Suprapubic skin (tissue), 4 donors: Measurements from ENCODE around the gene LRP1B. TPM values are rescaled to one million over a fixed set of nuclear protein-coding genes. Genes with fewer than 3 reads are reported as not detected.

Source experiments
- DNase-seq, 2 donors: peaks; one replicate each; pipeline ENCODE4 v3.0.0-alpha.2; 2019; ENCODE audit warnings: low spot score in 2 of 2
- H3K27ac ChIP-seq: fragments of 200-600 bp; sonication (generic); one replicate; pipeline ENCODE4 v1.5.1; 2019
- H3K27me3 ChIP-seq: fragments of 200-600 bp; sonication (generic); one replicate; pipeline ENCODE4 v1.5.1; 2019
- H3K36me3 ChIP-seq: fragments of 200-600 bp; sonication (generic); one replicate; pipeline ENCODE4 v1.5.1; 2019
- H3K4me1 ChIP-seq: fragments of 200-600 bp; sonication (generic); one replicate; pipeline ENCODE4 v1.5.1; 2019
- H3K4me3 ChIP-seq: fragments of 200-600 bp; sonication (generic); one replicate; pipeline ENCODE4 v1.5.1; 2019; ENCODE audit warnings: mild to moderate bottlenecking
- H3K9me3 ChIP-seq: fragments of 200-600 bp; sonication (generic); one replicate; pipeline ENCODE4 v1.5.1; 2019
- CTCF ChIP-seq, 2 donors: fragments of 200-600 bp in 1 of 2; fragments of 450-650 bp in 1 of 2; sonication (generic) in 1 of 2; IDR thresholded peaks; one replicate each; pipeline ENCODE4 v1.5.1; 2016 to 2019; ENCODE audit warnings: antibody characterized with exemption in 2 of 2, mild to moderate bottlenecking in 1 of 2, moderate library complexity in 1 of 2
- EP300 ChIP-seq: sonication (generic); formaldehyde crosslinking; IDR thresholded peaks from one replicate; pipeline ENCODE4 v1.6.1; 2017; ENCODE audit warnings: antibody characterized with exemption
- POLR2A ChIP-seq, 2 donors: fragments of 450-650 bp; IDR thresholded peaks; one replicate each; pipeline ENCODE4 v1.6.1; 2017; ENCODE audit warnings: antibody characterized with exemption in 2 of 2, mild to moderate bottlenecking in 2 of 2, moderate library complexity in 2 of 2
- POLR2AphosphoS5 ChIP-seq, 3 donors: sonication (generic); formaldehyde crosslinking; IDR thresholded peaks; one replicate each; pipeline ENCODE4 v1.6.1; 2017; ENCODE audit warnings: antibody characterized with exemption in 3 of 3
- WGBS: methylation state at CpG from one replicate; pipeline ENCODE4 v1.1.5; 2018; 5-methylcytosine and 5-hydroxymethylcytosine counted together
- total RNA-seq, 4 donors: library from RNA; depleted of rRNA; stranded (reverse); fragments of >200 nt; gene quantifications; one replicate each; pipeline ENCODE4 v1.1.0, GENCODE V29; 2016

The LRP1B gene
- total RNA-seq, 4 donors from 2014 or later = 0.11 to 2.7 (median 1.3) TPM

GRCh38 chr2:142174176-142174575, 43.4 kb upstream of the LRP1B start:
- H3K36me3 ChIP-seq = no peaks in the 10 kb centered on the region
- no peaks in the 10 kb centered on the region for H3K9me3 ChIP-seq
- no peak overlapping the region for H3K4me3 ChIP-seq
- no peak for TF ChIP-seq POLR2A (IDR thresholded peaks at IDR 0.05)
- TF ChIP-seq EP300 = no peak
- no peak for TF ChIP-seq CTCF (IDR thresholded peaks at IDR 0.05)
- TF ChIP-seq POLR2AphosphoS5 (IDR thresholded peaks at IDR 0.05) = no peak
- H3K4me1 ChIP-seq = no peaks in the 10 kb centered on the region
- 31% methylated on average over 1 of the region's 1 CpG for WGBS
- no peaks in the 10 kb centered on the region for H3K27me3 ChIP-seq
- no peak for DNase-seq
- no peak overlapping the region for H3K27ac ChIP-seq

- Histone ChIP-seq H3K9me3 (no peaks in the 10 kb centered on the region), H3K36me3 (no peaks in the 10 kb centered on the region), H3K4me1 (no peaks in the 10 kb centered on the region), H3K4me3 (no peak overlapping the region), H3K27ac (no peak overlapping the region), H3K27me3 (no peaks in the 10 kb centered on the region)
- DNase-seq = no peak
- TF ChIP-seq POLR2AphosphoS5 (IDR thresholded peaks at IDR 0.05) (no peak), CTCF (IDR thresholded peaks at IDR 0.05) (no peak)
- 92% methylated on average over 2 of the region's 2 CpGs for WGBS
Observed at GRCh38 chr2:142170847-142171246, 40.0 kb upstream of the LRP1B start.

- no peak overlapping the region for H3K27ac ChIP-seq
- H3K4me1 ChIP-seq = no peaks in the 10 kb centered on the region
- H3K9me3 ChIP-seq = no peaks in the 10 kb centered on the region
- 41% methylated on average over 3 of the region's 3 CpGs for WGBS
- TF ChIP-seq POLR2AphosphoS5 (IDR thresholded peaks at IDR 0.05) (no peak), CTCF (IDR thresholded peaks at IDR 0.05) (no peak), EP300 (no peak), POLR2A (IDR thresholded peaks at IDR 0.05) (no peak)
- no peaks in the 10 kb centered on the region for H3K36me3 ChIP-seq
- no peak for DNase-seq
- no peak overlapping the region for H3K4me3 ChIP-seq
- no peaks in the 10 kb centered on the region for H3K27me3 ChIP-seq
Observed at GRCh38 chr2:142165790-142166189, 35.0 kb upstream of the LRP1B start.

GRCh38 chr2:142153601-142154000, 22.8 kb upstream of the LRP1B start:
- H3K36me3 ChIP-seq = no peaks in the 10 kb centered on the region
- TF ChIP-seq EP300 (no peak), POLR2AphosphoS5 (IDR thresholded peaks at IDR 0.05) (no peak), CTCF (IDR thresholded peaks at IDR 0.05) (no peak), POLR2A (IDR thresholded peaks at IDR 0.05) (no peak)
- H3K27ac ChIP-seq = no peak overlapping the region
- H3K27me3 ChIP-seq = no peaks in the 10 kb centered on the region
- H3K9me3 ChIP-seq = no peaks in the 10 kb centered on the region
- 78% methylated on average over 1 of the region's 1 CpG for WGBS
- DNase-seq = no peak
- no peaks in the 10 kb centered on the region for H3K4me1 ChIP-seq
- no peak overlapping the region for H3K4me3 ChIP-seq

- Histone ChIP-seq H3K9me3 (no peaks in the 10 kb centered on the region), H3K4me1 (no peaks in the 10 kb centered on the region), H3K27ac (no peak overlapping the region), H3K27me3 (no peaks in the 10 kb centered on the region), H3K4me3 (no peak overlapping the region), H3K36me3 (no peaks in the 10 kb centered on the region)
- no peak for DNase-seq
- 88% methylated on average over 1 of the region's 1 CpG for WGBS
- no peak for TF ChIP-seq POLR2A (IDR thresholded peaks at IDR 0.05)
- TF ChIP-seq EP300 = no peak
- no peak for TF ChIP-seq CTCF (IDR thresholded peaks at IDR 0.05)
- TF ChIP-seq POLR2AphosphoS5 (IDR thresholded peaks at IDR 0.05) = no peak
Observed at GRCh38 chr2:142150453-142150852, 19.6 kb upstream of the LRP1B start.
